ENCODE results near the gene CDKL2.

The CDKL2 gene

GRCh38 chr4:75599647-75600046 is 30.7 kb downstream of the CDKL2 start:
- no peaks in the 10 kb centered on the region for H3K27me3 ChIP-seq
- no peak overlapping the region for H3K4me3 ChIP-seq
- H3K27ac ChIP-seq: no peak overlapping the region
- H3K4me1 ChIP-seq: no peaks in the 10 kb centered on the region
- no peaks in the 10 kb centered on the region for H3K36me3 ChIP-seq
- no peaks in the 10 kb centered on the region for H3K9me3 ChIP-seq
- no peak for DNase-seq
- intact Hi-C loops (cut with DNase I; ENCODE audit: low total_unique reads): no loop called here
- no peak for TF ChIP-seq CTCF (IDR thresholded peaks at IDR 0.05)

GRCh38 chr4:75598390-75598789 is 31.9 kb downstream of the CDKL2 start:
- DNase-seq: no peak
- no peak for TF ChIP-seq CTCF (IDR thresholded peaks at IDR 0.05)
- intact Hi-C loops (cut with DNase I; ENCODE audit: low total_unique reads): no loop called here

GRCh38 chr4:75596061-75596460 is 34.3 kb downstream of the CDKL2 start:
- Histone ChIP-seq H3K4me3 (no peak overlapping the region), H3K27ac (no peak overlapping the region), H3K4me1 (no peaks in the 10 kb centered on the region), H3K27me3 (no peaks in the 10 kb centered on the region), H3K9me3 (no peaks in the 10 kb centered on the region), H3K36me3 (no peaks in the 10 kb centered on the region)
- intact Hi-C loops (cut with DNase I; ENCODE audit: low total_unique reads): no loop called here
- TF ChIP-seq CTCF (IDR thresholded peaks at IDR 0.05): no peak
- no peak for DNase-seq

More at GRCh38 chr4:75598390-75598789, 31.9 kb downstream of the CDKL2 start:
- H3K9me3 ChIP-seq: no peaks in the 10 kb centered on the region
- H3K27me3 ChIP-seq: no peaks in the 10 kb centered on the region
- H3K4me1 ChIP-seq: no peaks in the 10 kb centered on the region
- H3K27ac ChIP-seq: no peak overlapping the region
- H3K36me3 ChIP-seq: no peaks in the 10 kb centered on the region
- no peak overlapping the region for H3K4me3 ChIP-seq

- Histone ChIP-seq H3K36me3 (no peaks in the 10 kb centered on the region), H3K4me3 (no peak overlapping the region), H3K27me3 (no peaks in the 10 kb centered on the region), H3K27ac (no peak overlapping the region), H3K4me1 (no peaks in the 10 kb centered on the region), H3K9me3 (no peaks in the 10 kb centered on the region)
- no peak for DNase-seq
- intact Hi-C loops (cut with DNase I; ENCODE audit: low total_unique reads): no loop called here
- no peak for TF ChIP-seq CTCF (IDR thresholded peaks at IDR 0.05)
Measured at GRCh38 chr4:75593393-75593792, 36.9 kb downstream of the CDKL2 start.

- no peaks in the 10 kb centered on the region for H3K36me3 ChIP-seq
- no peak for TF ChIP-seq CTCF (IDR thresholded peaks at IDR 0.05)
- H3K27ac ChIP-seq: no peak overlapping the region
- no peaks in the 10 kb centered on the region for H3K9me3 ChIP-seq
- H3K4me1 ChIP-seq: no peaks in the 10 kb centered on the region
- no peaks in the 10 kb centered on the region for H3K27me3 ChIP-seq
- intact Hi-C loops (cut with DNase I; ENCODE audit: low total_unique reads): no loop called here
- DNase-seq: no peak
- no peak overlapping the region for H3K4me3 ChIP-seq
Measured at GRCh38 chr4:75584067-75584466, 46.3 kb downstream of the CDKL2 start.

- TF ChIP-seq CTCF (IDR thresholded peaks at IDR 0.05): no peak
- intact Hi-C loops (cut with DNase I; ENCODE audit: low total_unique reads): no loop called here
- Histone ChIP-seq H3K9me3 (no peaks in the 10 kb centered on the region), H3K27ac (no peak overlapping the region), H3K27me3 (peaks cover 0 to 15% of the 10 kb centered on the region in 2 donors), H3K4me1 (no peaks in the 10 kb centered on the region), H3K36me3 (no peaks in the 10 kb centered on the region), H3K4me3 (no peak overlapping the region)
- no peak for DNase-seq
Measured at GRCh38 chr4:75567725-75568124, 62.6 kb downstream of the CDKL2 start.

All from tibial artery (tissue), 4 donors.